HG02973 (cell line): ENCODE measurements around the gene OXLD1.
"Not testable (repeated sequence)": the region's sequence is repeated elsewhere in the genome, so short reads cannot be mapped to it uniquely, and the experiment has no call there.

Source experiments
- ATAC-seq: cut with Tn5 transposase; IDR thresholded peaks from one replicate; pipeline ENCODE4 v1.9.1; 2021; ENCODE audit warnings: moderate library complexity; ENCODE audit not compliant: unreplicated experiment

The OXLD1 gene

DNA sequence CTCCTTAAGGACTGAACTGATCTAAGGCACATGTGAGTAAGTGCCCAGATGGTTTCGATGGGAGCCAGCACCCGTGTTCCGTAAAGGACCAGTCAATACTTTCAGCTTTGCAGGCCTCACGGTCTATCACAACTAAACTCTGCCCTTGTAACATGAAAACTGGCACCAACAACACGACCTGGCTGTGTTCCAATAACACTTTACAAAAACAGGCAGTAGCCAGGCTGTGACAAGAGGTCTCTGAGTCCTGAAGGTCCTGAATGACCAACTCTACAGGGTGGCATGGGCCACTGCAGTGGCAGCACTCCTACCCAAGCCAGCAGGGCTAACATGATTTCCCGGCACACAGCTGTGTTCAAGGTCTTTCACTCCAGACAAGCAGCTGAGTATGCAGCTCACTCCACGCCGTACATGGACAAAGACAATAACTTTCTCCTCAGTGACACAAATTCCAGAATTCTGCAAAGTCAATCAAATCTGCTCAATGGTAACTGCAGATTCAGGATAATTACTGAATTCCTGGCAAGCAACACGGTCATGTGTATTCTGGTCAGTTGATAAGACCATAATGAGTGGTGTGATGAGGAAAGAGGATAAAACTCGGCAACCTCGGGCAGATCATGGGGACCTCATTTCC is 44.8 kb downstream of the OXLD1 start:
- no peak for ATAC-seq

DNA sequence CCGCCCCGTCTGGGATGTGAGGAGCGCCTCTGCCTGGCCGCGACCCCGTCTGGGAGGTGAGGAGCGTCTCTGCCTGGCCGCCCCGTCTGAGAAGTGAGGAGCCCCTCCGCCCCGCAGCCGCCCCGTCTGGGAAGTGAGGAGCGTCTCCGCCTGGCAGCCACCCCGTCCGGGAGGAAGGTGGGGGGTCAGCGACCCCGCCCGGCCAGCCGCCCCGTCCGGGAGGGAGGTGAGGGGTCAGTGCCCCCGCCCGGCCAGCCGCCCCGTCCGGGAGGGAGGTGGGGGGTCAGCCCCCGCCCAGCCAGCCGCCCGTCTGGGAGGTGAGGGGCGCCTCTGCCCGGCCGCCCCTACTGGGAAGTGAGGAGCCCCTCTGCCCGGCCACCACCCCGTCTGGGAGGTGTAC is 48.1 kb downstream of the OXLD1 start:
- not testable (repeated sequence) for ATAC-seq

DNA sequence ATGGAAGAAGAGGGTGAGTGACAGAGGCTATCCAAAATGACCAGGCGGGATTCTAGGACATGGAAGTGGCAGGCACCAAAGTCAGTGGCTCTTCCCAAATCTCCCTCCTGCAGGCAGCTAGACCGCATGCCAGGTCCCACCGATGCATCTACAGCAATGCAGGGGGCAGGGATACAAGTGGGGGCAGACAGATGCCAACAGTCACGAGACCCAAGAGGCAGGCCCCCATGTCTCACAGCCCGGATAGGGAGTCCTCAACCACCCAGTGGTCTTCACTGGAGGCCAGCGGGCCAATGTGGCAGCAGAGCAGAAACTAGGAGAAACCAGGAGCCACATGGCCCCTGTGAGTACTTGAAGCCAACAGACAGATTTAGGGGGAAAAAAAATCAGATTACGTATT is 49.5 kb downstream of the OXLD1 start:
- no peak for ATAC-seq

DNA sequence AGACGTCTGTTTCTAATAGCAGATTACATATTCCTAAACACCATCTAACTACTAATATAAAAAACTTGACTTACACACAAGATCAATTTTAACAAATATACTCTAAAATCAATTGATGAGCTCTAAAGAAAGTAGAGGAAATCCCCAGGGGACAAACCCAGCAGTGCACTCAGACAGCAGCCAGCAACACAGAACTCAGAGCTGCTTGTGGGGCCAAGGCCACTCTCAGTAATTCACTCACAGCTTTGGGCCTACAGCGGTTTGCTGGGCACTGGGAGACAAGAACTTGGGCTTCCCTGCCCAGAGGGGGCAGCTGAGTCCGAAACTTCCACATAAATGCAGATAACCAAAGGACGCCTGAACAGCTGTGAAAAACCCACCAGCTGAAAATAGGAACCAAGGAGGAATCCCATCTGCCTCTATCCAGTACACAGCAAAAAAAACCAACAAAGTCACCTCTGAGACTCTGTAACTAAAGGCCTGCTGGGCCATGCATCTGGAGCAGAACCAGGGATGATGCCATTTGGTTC is 50.9 kb downstream of the OXLD1 start:
- ATAC-seq: no peak
